GM12878 (cell line): ENCODE results near the gene CLDN5.

Source experiments
- BRCA1 ChIP-seq: IDR thresholded peaks from 2 replicates; pipeline ENCODE4 v1.6.1; 2011; ENCODE audit warnings: low read depth, low read length, improper control_type of control experiment
- CREB1 ChIP-seq: IDR thresholded peaks from 2 replicates; pipeline ENCODE4 v1.6.1; 2012; ENCODE audit warnings: low read depth, mild to moderate bottlenecking, inconsistent platforms
- EGR1 ChIP-seq, 2 experiments: IDR thresholded peaks; 1 replicate in 1 of 2; 2 replicates in 1 of 2; pipeline ENCODE4 v1.6.1; 2011 to 2012; ENCODE audit warnings: low read depth in 2 of 2, low read length in 2 of 2, borderline replicate concordance in 1 of 2, mild to moderate bottlenecking in 1 of 2, moderate library complexity in 1 of 2
- EZH2 ChIP-seq: IDR thresholded peaks from 2 replicates; pipeline ENCODE4 v1.6.1; 2012; ENCODE audit warnings: low read depth, mild to moderate bottlenecking, control low read depth, inconsistent platforms, low read length, borderline replicate concordance; ENCODE audit not compliant: control insufficient read depth
- GABPA ChIP-seq: IDR thresholded peaks from 2 replicates; pipeline ENCODE4 v1.6.1; 2014; ENCODE audit warnings: antibody characterized with exemption, low read depth, mild to moderate bottlenecking, inconsistent platforms
- MAX ChIP-seq: IDR thresholded peaks from 2 replicates; pipeline ENCODE4 v1.6.1; 2012; ENCODE audit warnings: low read depth, low read length, improper control_type of control experiment
- NFIC ChIP-seq: IDR thresholded peaks from 2 replicates; pipeline ENCODE4 v1.6.1; 2012; ENCODE audit warnings: low read depth, mild to moderate bottlenecking, inconsistent platforms, low read length, moderate library complexity
- PAX8 ChIP-seq: fragments of 450-650 bp; IDR thresholded peaks from 2 replicates; pipeline ENCODE4 v1.6.1; 2017; ENCODE audit warnings: mild to moderate bottlenecking, moderate library complexity
- POLR2A ChIP-seq: IDR thresholded peaks from 2 replicates; pipeline ENCODE4 v1.6.1; 2011; ENCODE audit warnings: low read depth, mild to moderate bottlenecking, low read length
- RCOR1 ChIP-seq: conservative IDR thresholded peaks from 2 replicates; pipeline ENCODE4 v1.6.1; 2012; ENCODE audit warnings: low read depth, low read length, improper control_type of control experiment
- ZNF274 ChIP-seq: IDR thresholded peaks from one replicate; pipeline ENCODE4 v1.8.0; 2011; ENCODE audit not compliant: insufficient read length, insufficient read depth
- TF ChIP-seq, protein P1 (sequence below), 3 experiments: IDR thresholded peaks in 2 of 3; conservative IDR thresholded peaks in 1 of 3; 2 replicates each; pipeline ENCODE4 v1.5.1; 2011; ENCODE audit warnings: low read depth in 3 of 3, low read length in 3 of 3, mild to moderate bottlenecking in 3 of 3, control low read depth in 2 of 3, moderate library complexity in 2 of 3, inconsistent platforms in 1 of 3, mixed read lengths in 1 of 3; ENCODE audit not compliant: control insufficient read depth in 2 of 3, insufficient read depth in 1 of 3; ENCODE audit errors: extremely low read depth in 1 of 3

- TF ChIP-seq, protein P1, sequence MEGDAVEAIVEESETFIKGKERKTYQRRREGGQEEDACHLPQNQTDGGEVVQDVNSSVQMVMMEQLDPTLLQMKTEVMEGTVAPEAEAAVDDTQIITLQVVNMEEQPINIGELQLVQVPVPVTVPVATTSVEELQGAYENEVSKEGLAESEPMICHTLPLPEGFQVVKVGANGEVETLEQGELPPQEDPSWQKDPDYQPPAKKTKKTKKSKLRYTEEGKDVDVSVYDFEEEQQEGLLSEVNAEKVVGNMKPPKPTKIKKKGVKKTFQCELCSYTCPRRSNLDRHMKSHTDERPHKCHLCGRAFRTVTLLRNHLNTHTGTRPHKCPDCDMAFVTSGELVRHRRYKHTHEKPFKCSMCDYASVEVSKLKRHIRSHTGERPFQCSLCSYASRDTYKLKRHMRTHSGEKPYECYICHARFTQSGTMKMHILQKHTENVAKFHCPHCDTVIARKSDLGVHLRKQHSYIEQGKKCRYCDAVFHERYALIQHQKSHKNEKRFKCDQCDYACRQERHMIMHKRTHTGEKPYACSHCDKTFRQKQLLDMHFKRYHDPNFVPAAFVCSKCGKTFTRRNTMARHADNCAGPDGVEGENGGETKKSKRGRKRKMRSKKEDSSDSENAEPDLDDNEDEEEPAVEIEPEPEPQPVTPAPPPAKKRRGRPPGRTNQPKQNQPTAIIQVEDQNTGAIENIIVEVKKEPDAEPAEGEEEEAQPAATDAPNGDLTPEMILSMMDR (IDR thresholded peaks at IDR 0.05 in 2 of 3, conservative IDR thresholded peaks at IDR 0.05 in 1 of 3; ENCODE audit: control insufficient read depth in 2 of 3, extremely low read depth in 1 of 3, insufficient read depth in 1 of 3, low read depth in 3 of 3, low read length in 3 of 3): no peak
- no peak for TF ChIP-seq NFIC
- no peak for TF ChIP-seq EGR1 (IDR thresholded peaks at IDR 0.05; ENCODE audit: borderline replicate concordance in 1 of 2, low read depth in 2 of 2, low read length in 2 of 2)
- no peak for TF ChIP-seq MAX
- TF ChIP-seq RCOR1: no peak
- TF ChIP-seq GABPA: no peak
- no peak for TF ChIP-seq CREB1
- TF ChIP-seq PAX8: no peak
- TF ChIP-seq ZNF274: no peak
- TF ChIP-seq POLR2A: no peak
- no peak for TF ChIP-seq EZH2
- TF ChIP-seq BRCA1: no peak
These were observed 16.7 kb downstream of the CLDN5 start for GRCh38 chr22:19507534-19507861.
